ENCODE results near the gene HECW1. TPM values are rescaled to one million over a fixed set of nuclear protein-coding genes. Genes with fewer than 3 reads are reported as not detected.

Gene HECW1
- total RNA-seq, 2 experiments from 2014 or later = not detected

- Mint-ChIP-seq H3K27me3 (peaks cover 1% of the 10 kb centered on the region), H3K9me3 (no peaks in the 10 kb centered on the region), H3K36me3 (ENCODE audit: low read depth) (no peaks in the 10 kb centered on the region), H3K4me3 (no peak overlapping the region), H3K27ac (no peak overlapping the region), H3K4me1 (no peaks in the 10 kb centered on the region)
- ChIA-PET CTCF (interaction anchor here (0.9 kb wide), 1 partner anchor 45 kb away, joined by 3 read pairs; no protein-coding TSS in a partner anchor), POLR2A (no interaction called here)
- no peak for DNase-seq
Observed at GRCh38 chr7:43408981-43409380, 296.5 kb downstream of the HECW1 start.

GRCh38 chr7:43417455-43417854, 305.0 kb downstream of the HECW1 start:
- Mint-ChIP-seq H3K27me3 (peaks cover 14% of the 10 kb centered on the region), H3K4me1 (no peaks in the 10 kb centered on the region), H3K36me3 (ENCODE audit: low read depth) (no peaks in the 10 kb centered on the region), H3K9me3 (no peaks in the 10 kb centered on the region), H3K27ac (no peak overlapping the region), H3K4me3 (no peak overlapping the region)
- POLR2A ChIA-PET = no interaction called here
- CTCF ChIA-PET = no interaction called here
- DNase-seq = no peak

- no peaks in the 10 kb centered on the region for H3K9me3 Mint-ChIP-seq
- H3K36me3 Mint-ChIP-seq (ENCODE audit: low read depth) = no peaks in the 10 kb centered on the region
- peaks cover 8% of the 10 kb centered on the region for H3K27me3 Mint-ChIP-seq
- H3K4me1 Mint-ChIP-seq = no peaks in the 10 kb centered on the region
- no peak overlapping the region for H3K4me3 Mint-ChIP-seq
- POLR2A ChIA-PET = no interaction called here
- no peak for DNase-seq
- CTCF ChIA-PET = interaction anchor here (3.1 kb wide), 1 partner anchor 10 kb away, joined by 17 read pairs; no protein-coding TSS in a partner anchor
- H3K27ac Mint-ChIP-seq = no peak overlapping the region
Observed at GRCh38 chr7:43430411-43430810, 318.0 kb downstream of the HECW1 start.

GRCh38 chr7:43431020-43431595, 318.7 kb downstream of the HECW1 start:
- no peaks in the 10 kb centered on the region for H3K9me3 Mint-ChIP-seq
- no peaks in the 10 kb centered on the region for H3K4me1 Mint-ChIP-seq
- no peak for DNase-seq
- ChIA-PET CTCF (interaction anchor here (3.1 kb wide), 1 partner anchor 9 kb away, joined by 17 read pairs; no protein-coding TSS in a partner anchor), POLR2A (no interaction called here)
- H3K27ac Mint-ChIP-seq = no peak overlapping the region
- H3K36me3 Mint-ChIP-seq (ENCODE audit: low read depth) = no peaks in the 10 kb centered on the region
- H3K27me3 Mint-ChIP-seq = peaks cover 8% of the 10 kb centered on the region
- H3K4me3 Mint-ChIP-seq = no peak overlapping the region

- Mint-ChIP-seq H3K4me1 (no peaks in the 10 kb centered on the region), H3K4me3 (no peak overlapping the region), H3K27me3 (peaks cover 8% of the 10 kb centered on the region), H3K36me3 (ENCODE audit: low read depth) (no peaks in the 10 kb centered on the region), H3K27ac (no peak overlapping the region), H3K9me3 (no peaks in the 10 kb centered on the region)
- POLR2A ChIA-PET = no interaction called here
- DNase-seq = no peak
- CTCF ChIA-PET = no interaction called here
Observed at GRCh38 chr7:43433639-43434038, 321.2 kb downstream of the HECW1 start.

- Mint-ChIP-seq H3K4me1 (no peaks in the 10 kb centered on the region), H3K36me3 (ENCODE audit: low read depth) (no peaks in the 10 kb centered on the region), H3K4me3 (no peak overlapping the region), H3K27ac (no peak overlapping the region), H3K27me3 (no peaks in the 10 kb centered on the region), H3K9me3 (no peaks in the 10 kb centered on the region)
- ChIA-PET POLR2A (no interaction called here), CTCF (no interaction called here)
- no peak for DNase-seq
Observed at GRCh38 chr7:43437001-43437400, 324.6 kb downstream of the HECW1 start.

GRCh38 chr7:43438897-43439479, 326.5 kb downstream of the HECW1 start:
- H3K27me3 Mint-ChIP-seq = peaks cover 6% of the 10 kb centered on the region
- ChIA-PET POLR2A (interaction anchor here (1.2 kb wide), 1 partner anchor 290 kb away, joined by 3 read pairs; the partner anchor contains the start of gene COA1), CTCF (interaction anchor here (0.5 to 3.5 kb wide), 17 partner anchors 9 to 504 kb away, joined by 3 to 26 read pairs (median 4); no protein-coding TSS in a partner anchor)
- DNase-seq = no peak
- no peak overlapping the region for H3K27ac Mint-ChIP-seq
- H3K4me1 Mint-ChIP-seq = no peaks in the 10 kb centered on the region
- H3K9me3 Mint-ChIP-seq = no peaks in the 10 kb centered on the region
- no peaks in the 10 kb centered on the region for H3K36me3 Mint-ChIP-seq (ENCODE audit: low read depth)
- no peak overlapping the region for H3K4me3 Mint-ChIP-seq

GRCh38 chr7:43439631-43440401, 327.4 kb downstream of the HECW1 start:
- H3K27ac Mint-ChIP-seq = no peak overlapping the region
- no peaks in the 10 kb centered on the region for H3K36me3 Mint-ChIP-seq (ENCODE audit: low read depth)
- no peaks in the 10 kb centered on the region for H3K4me1 Mint-ChIP-seq
- H3K9me3 Mint-ChIP-seq = no peaks in the 10 kb centered on the region
- CTCF ChIA-PET = interaction anchor here (0.5 to 3.5 kb wide), 24 partner anchors 9 to 505 kb away, joined by 3 to 26 read pairs (median 4); partner anchors contain the start of gene COA1
- peaks cover 6% of the 10 kb centered on the region for H3K27me3 Mint-ChIP-seq
- DNase-seq = peak; percentile 60
- H3K4me3 Mint-ChIP-seq = no peak overlapping the region
- POLR2A ChIA-PET = interaction anchor here (1.2 kb wide), 1 partner anchor 290 kb away, joined by 3 read pairs; the partner anchor contains the start of gene COA1

- Mint-ChIP-seq H3K4me1 (no peaks in the 10 kb centered on the region), H3K36me3 (ENCODE audit: low read depth) (no peaks in the 10 kb centered on the region), H3K9me3 (no peaks in the 10 kb centered on the region), H3K27ac (no peak overlapping the region), H3K4me3 (no peak overlapping the region), H3K27me3 (peaks cover 10% of the 10 kb centered on the region)
- CTCF ChIA-PET = interaction anchor here (0.6 to 3.5 kb wide), 6 partner anchors 12 to 396 kb away, joined by 3 to 26 read pairs (median 6); no protein-coding TSS in a partner anchor
- POLR2A ChIA-PET = no interaction called here
- no peak for DNase-seq
Observed at GRCh38 chr7:43441231-43442130, 329.0 kb downstream of the HECW1 start.

GRCh38 chr7:43443381-43443780, 330.9 kb downstream of the HECW1 start:
- H3K4me3 Mint-ChIP-seq = no peak overlapping the region
- H3K36me3 Mint-ChIP-seq (ENCODE audit: low read depth) = no peaks in the 10 kb centered on the region
- no peak for DNase-seq
- no peak overlapping the region for H3K27ac Mint-ChIP-seq
- POLR2A ChIA-PET = no interaction called here
- no peaks in the 10 kb centered on the region for H3K9me3 Mint-ChIP-seq
- CTCF ChIA-PET = interaction anchor here (1.0 kb wide), 1 partner anchor 12 kb away, joined by 3 read pairs; no protein-coding TSS in a partner anchor
- no peaks in the 10 kb centered on the region for H3K4me1 Mint-ChIP-seq
- H3K27me3 Mint-ChIP-seq = peaks cover 10% of the 10 kb centered on the region

- Mint-ChIP-seq H3K27me3 (peaks cover 13% of the 10 kb centered on the region), H3K36me3 (ENCODE audit: low read depth) (no peaks in the 10 kb centered on the region), H3K4me1 (no peaks in the 10 kb centered on the region), H3K27ac (no peak overlapping the region), H3K9me3 (no peaks in the 10 kb centered on the region), H3K4me3 (no peak overlapping the region)
- no peak for DNase-seq
- POLR2A ChIA-PET = no interaction called here
- CTCF ChIA-PET = no interaction called here
Observed at GRCh38 chr7:43444711-43445578, 332.5 kb downstream of the HECW1 start.

- Mint-ChIP-seq H3K27ac (no peak overlapping the region), H3K27me3 (peaks cover 21% of the 10 kb centered on the region), H3K9me3 (no peaks in the 10 kb centered on the region), H3K4me1 (no peaks in the 10 kb centered on the region), H3K4me3 (no peak overlapping the region), H3K36me3 (ENCODE audit: low read depth) (no peaks in the 10 kb centered on the region)
- CTCF ChIA-PET = interaction anchor here (2.4 kb wide), 1 partner anchor 10 kb away, joined by 9 read pairs; no protein-coding TSS in a partner anchor
- POLR2A ChIA-PET = interaction anchor here (1.1 kb wide), 1 partner anchor 10 kb away, joined by 3 read pairs; no protein-coding TSS in a partner anchor
- no peak for DNase-seq
Observed at GRCh38 chr7:43449577-43449976, 337.1 kb downstream of the HECW1 start.

Measured in activated CD4-positive, alpha-beta memory T cell treated with anti-CD3 and anti-CD28 coated beads, Interleukin-2, amount 10 ng/mL, durations not matched to agents 7 days and 5 days (primary cell).